ENCODE measurements around the gene VMP1. TPM values are rescaled to one million over a fixed set of nuclear protein-coding genes. Genes with fewer than 3 reads are reported as not detected.
"Not testable (repeated sequence)": the region's sequence is repeated elsewhere in the genome, so short reads cannot be mapped to it uniquely, and the experiment has no call there.

Gene VMP1
- total and polyA plus RNA-seq, 2 donors from 2014 or later: 96.4 to 338 TPM

DNA sequence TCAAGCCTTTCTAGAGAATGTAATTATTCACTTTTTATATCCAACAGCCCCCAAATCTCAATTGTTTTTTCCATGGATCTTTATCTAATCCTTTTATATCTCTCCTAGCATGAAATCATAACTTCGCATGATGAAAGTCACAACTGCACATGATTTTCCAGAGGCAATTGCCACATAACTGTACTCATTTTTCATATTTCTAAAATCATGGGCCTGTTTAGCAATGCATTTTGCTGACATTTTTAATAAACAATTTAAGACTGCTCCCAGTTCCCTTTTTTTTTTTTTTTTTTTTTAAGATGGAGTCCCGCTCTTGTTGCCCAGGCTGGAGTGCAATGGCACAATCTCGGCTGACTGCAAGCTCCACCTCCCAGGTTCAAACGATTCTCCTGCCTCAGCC lies 83.5 kb downstream of the VMP1 start:
- Histone ChIP-seq H3K27ac (ENCODE audit: low read depth in 2 of 2, low read length in 2 of 2) (no peak overlapping the region), H3K4me1 (ENCODE audit: control insufficient read depth in 2 of 3, insufficient read depth in 2 of 3, low read depth in 1 of 3, low read length in 3 of 3) (peaks cover 0 to 9% (median 4%) of the 10 kb centered on the region in 3 donors)

DNA sequence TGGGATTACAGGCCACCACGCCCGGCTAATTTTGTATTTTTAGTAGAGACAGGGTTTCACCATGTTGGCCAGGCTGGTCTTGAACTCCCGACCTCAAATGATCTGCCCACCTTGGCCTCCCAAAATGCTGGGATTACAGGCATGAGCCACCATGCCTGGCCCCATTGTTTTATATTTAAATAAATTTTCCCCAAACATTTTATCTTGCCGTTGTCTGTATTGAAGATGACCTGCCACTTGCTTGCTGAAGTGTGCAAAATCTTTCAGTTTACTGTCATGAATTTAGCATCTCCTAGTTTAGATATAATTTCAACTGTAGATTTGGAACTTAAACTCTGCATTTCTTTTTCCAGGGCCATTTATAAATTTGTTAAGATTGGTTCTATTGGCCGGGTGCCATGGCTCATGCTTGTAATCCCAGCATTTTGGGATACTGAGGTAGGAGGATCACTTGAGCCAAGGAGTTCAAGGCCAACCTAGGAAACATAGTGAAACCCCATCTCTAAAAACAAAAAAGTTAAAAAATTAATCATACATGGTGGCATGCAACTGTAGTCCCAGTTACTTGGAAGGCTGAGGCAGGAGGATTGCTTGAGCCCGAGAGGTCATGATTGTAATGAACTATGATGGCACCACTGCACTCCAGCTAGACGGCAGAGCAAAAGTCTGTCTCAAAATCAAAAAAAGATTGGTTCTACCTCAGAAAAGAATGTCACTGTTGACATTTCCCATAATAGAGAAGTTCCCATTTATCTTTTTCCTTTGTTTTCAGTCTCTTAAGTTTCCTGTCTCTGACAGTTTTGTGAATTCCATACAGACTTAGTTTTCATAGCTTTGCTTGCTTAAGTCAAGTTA lies 84.4 kb downstream of the VMP1 start:
- TF ChIP-seq, protein P1, sequence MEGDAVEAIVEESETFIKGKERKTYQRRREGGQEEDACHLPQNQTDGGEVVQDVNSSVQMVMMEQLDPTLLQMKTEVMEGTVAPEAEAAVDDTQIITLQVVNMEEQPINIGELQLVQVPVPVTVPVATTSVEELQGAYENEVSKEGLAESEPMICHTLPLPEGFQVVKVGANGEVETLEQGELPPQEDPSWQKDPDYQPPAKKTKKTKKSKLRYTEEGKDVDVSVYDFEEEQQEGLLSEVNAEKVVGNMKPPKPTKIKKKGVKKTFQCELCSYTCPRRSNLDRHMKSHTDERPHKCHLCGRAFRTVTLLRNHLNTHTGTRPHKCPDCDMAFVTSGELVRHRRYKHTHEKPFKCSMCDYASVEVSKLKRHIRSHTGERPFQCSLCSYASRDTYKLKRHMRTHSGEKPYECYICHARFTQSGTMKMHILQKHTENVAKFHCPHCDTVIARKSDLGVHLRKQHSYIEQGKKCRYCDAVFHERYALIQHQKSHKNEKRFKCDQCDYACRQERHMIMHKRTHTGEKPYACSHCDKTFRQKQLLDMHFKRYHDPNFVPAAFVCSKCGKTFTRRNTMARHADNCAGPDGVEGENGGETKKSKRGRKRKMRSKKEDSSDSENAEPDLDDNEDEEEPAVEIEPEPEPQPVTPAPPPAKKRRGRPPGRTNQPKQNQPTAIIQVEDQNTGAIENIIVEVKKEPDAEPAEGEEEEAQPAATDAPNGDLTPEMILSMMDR (IDR thresholded peaks at IDR 0.05; ENCODE audit: borderline replicate concordance, extremely low read depth, insufficient read depth): no peak
- H3K9ac ChIP-seq (ENCODE audit: low read length in 3 of 3): no peak overlapping the region
- H3K9me3 ChIP-seq (ENCODE audit: control insufficient read depth in 2 of 3, insufficient read depth in 1 of 3, low read length in 3 of 3): no peaks in the 10 kb centered on the region
- no peaks in the 10 kb centered on the region for H3K36me3 ChIP-seq (ENCODE audit: control insufficient read depth in 2 of 3, insufficient read depth in 3 of 3, low read length in 3 of 3)
- H3K27me3 ChIP-seq (ENCODE audit: control insufficient read depth, insufficient read depth, low read length): no peaks in the 10 kb centered on the region
- FAIRE-seq (no peak), DNase-seq (no peak)
- peaks cover 0 to 4% (median 2%) of the 10 kb centered on the region in 3 donors for H3K4me1 ChIP-seq (ENCODE audit: control insufficient read depth in 2 of 3, insufficient read depth in 2 of 3, low read depth in 1 of 3, low read length in 3 of 3)
- H3K27ac ChIP-seq (ENCODE audit: low read depth in 2 of 2, low read length in 2 of 2): no peak overlapping the region
- intact Hi-C loops (cut with DNase I): no loop called here
- no peak overlapping the region for H3K4me3 ChIP-seq (ENCODE audit: low read length in 3 of 3)

More for the DNA sequence above, 83.5 kb downstream of the VMP1 start:
- Histone ChIP-seq H3K9ac (ENCODE audit: low read length in 3 of 3) (no peak overlapping the region), H3K9me3 (ENCODE audit: control insufficient read depth in 2 of 3, insufficient read depth in 1 of 3, low read length in 3 of 3) (no peaks in the 10 kb centered on the region), H3K27me3 (ENCODE audit: control insufficient read depth, insufficient read depth, low read length) (no peaks in the 10 kb centered on the region), H3K4me3 (ENCODE audit: low read length in 3 of 3) (no peak overlapping the region), H3K36me3 (ENCODE audit: control insufficient read depth in 2 of 3, insufficient read depth in 3 of 3, low read length in 3 of 3) (no peaks in the 10 kb centered on the region)
- no peak for DNase-seq
- TF ChIP-seq, protein P1 (IDR thresholded peaks at IDR 0.05; ENCODE audit: borderline replicate concordance, extremely low read depth, insufficient read depth): no peak
- no peak for FAIRE-seq
- intact Hi-C loops (cut with DNase I): no loop called here

DNA sequence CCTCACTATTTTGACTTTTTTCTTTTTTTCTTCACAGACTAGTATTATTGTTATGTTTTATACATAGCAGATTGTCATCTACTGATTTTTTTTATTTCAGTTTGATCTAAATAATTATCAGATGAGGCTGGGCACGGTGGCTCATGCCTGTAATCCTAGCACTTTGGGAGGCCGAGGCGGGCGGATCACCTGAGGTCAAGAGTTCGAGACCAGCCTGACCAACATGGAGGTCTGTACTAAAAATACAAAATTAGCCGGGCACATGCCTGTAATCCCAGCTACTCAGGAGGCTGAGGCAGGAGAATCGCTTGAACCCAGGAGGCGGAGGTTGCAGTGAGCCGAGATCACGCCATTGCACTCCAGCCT lies 85.0 kb downstream of the VMP1 start:
- H3K27me3 ChIP-seq (ENCODE audit: control insufficient read depth, insufficient read depth, low read length); H3K4me3 ChIP-seq (ENCODE audit: low read length in 3 of 3); intact Hi-C loops (cut with DNase I); H3K9me3 ChIP-seq (ENCODE audit: control insufficient read depth in 2 of 3, insufficient read depth in 1 of 3, low read length in 3 of 3); H3K4me1 ChIP-seq (ENCODE audit: control insufficient read depth in 2 of 3, insufficient read depth in 2 of 3, low read depth in 1 of 3, low read length in 3 of 3); H3K27ac ChIP-seq (ENCODE audit: low read depth in 2 of 2, low read length in 2 of 2); DNase-seq; FAIRE-seq; H3K9ac ChIP-seq (ENCODE audit: low read length in 3 of 3); H3K36me3 ChIP-seq (ENCODE audit: control insufficient read depth in 2 of 3, insufficient read depth in 3 of 3, low read length in 3 of 3): not testable (repeated sequence)

DNA sequence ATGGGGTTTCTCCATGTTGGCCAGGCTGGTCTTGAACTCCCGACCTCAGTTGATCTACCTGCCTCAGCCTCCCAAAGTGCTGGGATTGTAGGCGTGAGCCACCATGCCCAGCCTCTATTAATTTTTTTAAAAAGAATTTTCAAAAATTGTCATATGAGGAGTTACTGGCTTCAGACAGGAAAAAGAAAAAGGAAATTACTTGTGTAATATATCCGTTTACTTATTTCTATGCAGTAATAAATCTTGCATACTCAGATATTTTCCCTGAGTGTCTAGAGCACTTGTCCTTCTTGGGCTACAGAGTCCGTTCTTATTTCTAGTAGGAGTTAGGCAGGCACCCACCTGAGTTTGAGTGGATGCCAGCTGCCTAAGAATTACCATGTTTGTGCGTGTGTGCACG lies 85.8 kb downstream of the VMP1 start:
- TF ChIP-seq, protein P1 (IDR thresholded peaks at IDR 0.05; ENCODE audit: borderline replicate concordance, extremely low read depth, insufficient read depth): no peak
- Histone ChIP-seq H3K4me3 (ENCODE audit: low read length in 3 of 3) (no peak overlapping the region), H3K9me3 (ENCODE audit: control insufficient read depth in 2 of 3, insufficient read depth in 1 of 3, low read length in 3 of 3) (no peaks in the 10 kb centered on the region), H3K36me3 (ENCODE audit: control insufficient read depth in 2 of 3, insufficient read depth in 3 of 3, low read length in 3 of 3) (no peaks in the 10 kb centered on the region), H3K27me3 (ENCODE audit: control insufficient read depth, insufficient read depth, low read length) (no peaks in the 10 kb centered on the region), H3K4me1 (ENCODE audit: control insufficient read depth in 2 of 3, insufficient read depth in 2 of 3, low read depth in 1 of 3, low read length in 3 of 3) (no peaks in the 10 kb centered on the region), H3K27ac (ENCODE audit: low read depth in 2 of 2, low read length in 2 of 2) (no peak overlapping the region), H3K9ac (ENCODE audit: low read length in 3 of 3) (no peak overlapping the region)
- DNase-seq (no peak), FAIRE-seq (no peak)
- intact Hi-C loops (cut with DNase I): no loop called here

Measured in kidney (tissue), 14 donors.